Peyer's patch (tissue), 4 donors: ENCODE data around the gene MAPK1.

Experiments used
- POLR2A ChIP-seq, 2 donors: fragments of 450-650 bp; IDR thresholded peaks; one replicate each; pipeline ENCODE4 v1.5.1; 2017; ENCODE audit warnings: antibody characterized with exemption in 2 of 2, mild to moderate bottlenecking in 2 of 2, moderate library complexity in 2 of 2
- TF ChIP-seq, protein P1 (sequence below), 6 experiments: fragments of 450-650 bp in 4 of 6; fragments of 200-600 bp in 2 of 6; sonication (generic) in 1 of 6; IDR thresholded peaks; one replicate each; pipeline ENCODE4 v1.5.1; 2017 to 2019; ENCODE audit warnings: antibody characterized with exemption in 6 of 6, mild to moderate bottlenecking in 3 of 6, moderate library complexity in 1 of 6

DNA sequence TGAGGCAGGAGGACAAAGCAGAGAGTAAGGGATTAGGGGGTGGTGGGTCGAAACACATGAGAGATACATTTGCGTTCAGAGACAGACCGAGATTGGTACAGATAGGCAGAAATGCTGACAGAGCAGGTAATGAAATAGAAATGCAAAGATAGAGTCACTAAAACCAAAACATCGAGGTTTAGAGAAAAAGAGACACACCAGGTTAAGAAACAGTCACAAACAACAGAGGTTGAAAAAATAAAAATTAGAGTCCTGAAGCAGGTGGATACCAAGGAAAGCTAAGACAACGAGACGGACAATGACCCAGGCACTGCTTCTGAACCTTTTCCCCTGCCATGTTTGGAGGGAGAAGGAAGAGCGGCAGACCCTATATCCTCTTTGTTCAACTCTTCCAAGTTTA lies 1.2 kb upstream of the MAPK1 start:
- TF ChIP-seq POLR2A (IDR thresholded peaks at IDR 0.05): no peak
- TF ChIP-seq, protein P1, sequence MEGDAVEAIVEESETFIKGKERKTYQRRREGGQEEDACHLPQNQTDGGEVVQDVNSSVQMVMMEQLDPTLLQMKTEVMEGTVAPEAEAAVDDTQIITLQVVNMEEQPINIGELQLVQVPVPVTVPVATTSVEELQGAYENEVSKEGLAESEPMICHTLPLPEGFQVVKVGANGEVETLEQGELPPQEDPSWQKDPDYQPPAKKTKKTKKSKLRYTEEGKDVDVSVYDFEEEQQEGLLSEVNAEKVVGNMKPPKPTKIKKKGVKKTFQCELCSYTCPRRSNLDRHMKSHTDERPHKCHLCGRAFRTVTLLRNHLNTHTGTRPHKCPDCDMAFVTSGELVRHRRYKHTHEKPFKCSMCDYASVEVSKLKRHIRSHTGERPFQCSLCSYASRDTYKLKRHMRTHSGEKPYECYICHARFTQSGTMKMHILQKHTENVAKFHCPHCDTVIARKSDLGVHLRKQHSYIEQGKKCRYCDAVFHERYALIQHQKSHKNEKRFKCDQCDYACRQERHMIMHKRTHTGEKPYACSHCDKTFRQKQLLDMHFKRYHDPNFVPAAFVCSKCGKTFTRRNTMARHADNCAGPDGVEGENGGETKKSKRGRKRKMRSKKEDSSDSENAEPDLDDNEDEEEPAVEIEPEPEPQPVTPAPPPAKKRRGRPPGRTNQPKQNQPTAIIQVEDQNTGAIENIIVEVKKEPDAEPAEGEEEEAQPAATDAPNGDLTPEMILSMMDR (IDR thresholded peaks at IDR 0.05): no peak
